Measurements from ENCODE around the gene DCTN2.
"Not testable (repeated sequence)": the region's sequence is repeated elsewhere in the genome, so short reads cannot be mapped to it uniquely, and the experiment has no call there.

Gene DCTN2

DNA sequence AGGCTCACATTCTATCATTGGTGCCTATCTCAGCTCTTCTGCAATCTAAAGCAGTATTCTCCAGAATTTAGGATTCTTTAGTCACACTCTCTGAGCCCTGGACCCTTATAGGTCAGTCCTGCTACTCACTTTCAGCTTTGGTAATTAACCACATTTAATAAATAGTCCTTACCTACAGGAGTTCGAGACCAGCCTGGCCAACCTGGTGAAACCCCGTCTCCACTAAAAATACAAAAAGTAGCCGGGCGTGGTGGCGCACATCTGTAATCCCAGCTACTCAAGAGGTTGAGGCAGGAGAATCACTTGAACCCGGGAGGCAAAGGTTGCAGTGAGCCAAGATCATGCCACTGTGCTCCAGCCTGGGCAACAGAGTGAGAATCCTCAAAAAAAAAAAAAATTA is 33.3 kb downstream of the DCTN2 start:
- DNase-seq: not testable (repeated sequence)

DNA sequence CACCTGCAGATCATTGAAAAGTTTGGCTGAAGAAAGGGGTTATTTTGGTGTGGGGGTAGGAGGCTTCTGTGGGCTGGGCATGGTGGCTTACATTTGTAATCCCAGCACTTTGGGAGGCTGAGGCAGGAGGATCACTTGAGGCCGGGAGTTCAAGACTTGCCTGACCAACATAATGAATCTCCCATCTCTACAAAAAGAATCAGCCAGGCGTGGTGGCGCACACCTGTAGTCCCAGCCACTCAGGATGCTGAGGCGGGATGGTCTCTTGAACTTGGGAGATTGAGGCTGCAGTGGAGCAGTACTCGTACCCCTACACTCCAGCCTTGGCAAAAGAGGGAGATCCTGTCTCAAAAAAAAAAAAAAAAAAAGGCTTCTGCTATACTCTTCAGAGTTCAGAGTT is 33.7 kb downstream of the DCTN2 start:
- DNase-seq: no peak

GRCh38 chr12:57512665-57513064 is 34.3 kb downstream of the DCTN2 start:
- no peak for DNase-seq

DNA sequence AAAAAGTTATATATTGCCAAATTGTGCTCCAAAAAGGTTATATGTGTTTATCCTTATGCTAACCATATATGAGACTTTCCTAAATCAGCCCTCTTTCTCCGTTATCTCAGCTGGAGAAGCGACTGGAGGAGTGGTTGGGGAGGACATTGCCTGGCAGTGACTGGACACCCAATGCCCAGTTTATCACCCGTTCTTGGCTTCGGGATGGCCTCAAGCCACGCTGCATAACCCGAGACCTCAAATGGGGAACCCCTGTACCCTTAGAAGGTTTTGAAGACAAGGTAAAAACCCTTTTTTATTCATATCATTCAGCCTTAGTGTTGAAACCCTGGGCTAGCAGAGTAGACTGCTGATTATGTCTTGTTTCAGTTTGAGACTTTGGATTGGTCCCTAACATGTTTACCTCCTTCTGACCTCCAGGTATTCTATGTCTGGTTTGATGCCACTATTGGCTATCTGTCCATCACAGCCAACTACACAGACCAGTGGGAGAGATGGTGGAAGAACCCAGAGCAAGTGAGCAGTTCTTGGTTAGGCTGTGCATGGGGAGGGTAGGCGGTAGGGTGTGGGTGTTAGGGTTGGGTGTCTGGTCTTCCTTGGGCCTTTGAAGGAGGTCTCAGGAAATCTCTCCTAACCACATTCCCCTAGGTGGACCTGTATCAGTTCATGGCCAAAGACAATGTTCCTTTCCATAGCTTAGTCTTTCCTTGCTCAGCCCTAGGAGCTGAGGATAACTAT is 35.2 kb downstream of the DCTN2 start:
- no peak for DNase-seq

DNA sequence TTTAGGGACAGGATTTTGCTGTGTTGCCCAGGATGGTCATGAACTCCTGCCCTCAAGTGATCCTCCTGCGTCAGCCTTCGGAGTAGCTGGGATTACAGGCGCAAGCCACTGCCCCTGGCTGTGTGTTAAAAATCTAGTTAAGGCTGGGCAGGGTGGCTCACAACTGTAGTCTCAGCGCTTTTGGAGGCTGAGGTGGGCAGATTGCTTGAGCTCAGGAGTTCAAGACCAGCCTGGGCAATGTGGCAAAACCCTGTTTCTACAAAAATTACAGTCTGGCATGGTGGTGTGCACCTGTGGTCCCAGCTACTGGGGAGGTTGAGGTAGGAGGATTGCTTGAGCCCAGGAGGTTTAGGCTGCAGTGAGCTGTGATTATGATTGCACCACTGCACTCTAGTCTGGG is 35.8 kb downstream of the DCTN2 start:
- no peak for DNase-seq

DNA sequence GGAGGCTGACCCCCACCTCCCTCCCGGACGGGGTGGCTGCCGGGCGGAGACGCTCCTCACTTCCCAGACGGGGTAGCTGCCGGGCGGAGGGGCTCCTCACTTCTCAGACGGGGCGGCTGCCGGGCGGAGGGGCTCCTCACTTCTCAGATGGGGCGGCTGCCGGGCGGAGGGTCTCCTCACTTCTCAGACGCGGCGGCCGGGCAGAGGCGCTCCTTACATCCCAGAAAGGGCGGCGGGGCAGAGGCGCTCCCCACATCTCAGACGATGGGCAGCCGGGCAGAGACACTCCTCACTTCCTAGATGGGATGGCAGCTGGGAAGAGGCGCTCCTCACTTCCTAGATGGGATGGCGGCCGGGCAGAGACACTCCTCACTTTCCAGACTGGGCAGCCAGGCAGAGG is 39.2 kb downstream of the DCTN2 start:
- not testable (repeated sequence) for DNase-seq

- not testable (repeated sequence) for DNase-seq
Measured at GRCh38 chr12:57506541-57506940, 40.5 kb downstream of the DCTN2 start.

- DNase-seq: not testable (repeated sequence)
Measured at GRCh38 chr12:57502311-57502969, 44.6 kb downstream of the DCTN2 start.

- no peak for DNase-seq
Measured at GRCh38 chr12:57500213-57500612, 46.8 kb downstream of the DCTN2 start.

DNA sequence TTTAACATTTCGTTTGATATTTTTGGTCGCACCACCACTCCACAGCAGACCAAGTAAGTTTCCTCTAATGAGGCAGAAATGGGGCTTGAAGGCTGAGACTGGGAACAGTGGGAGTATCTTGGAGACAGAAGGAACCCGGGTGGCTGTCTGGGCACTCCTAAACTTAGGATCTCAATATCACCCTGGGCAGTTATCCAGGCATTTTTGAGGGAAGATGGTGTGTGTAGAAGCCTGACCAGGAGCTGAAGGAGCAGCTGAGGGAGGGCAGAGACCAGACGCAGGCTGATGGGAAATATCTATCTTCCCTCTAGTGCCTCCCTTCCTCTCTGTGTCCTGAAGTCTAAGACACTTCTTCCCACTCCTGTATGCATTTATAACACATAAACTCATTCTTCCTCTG is 48.4 kb downstream of the DCTN2 start:
- DNase-seq: no peak

DNA sequence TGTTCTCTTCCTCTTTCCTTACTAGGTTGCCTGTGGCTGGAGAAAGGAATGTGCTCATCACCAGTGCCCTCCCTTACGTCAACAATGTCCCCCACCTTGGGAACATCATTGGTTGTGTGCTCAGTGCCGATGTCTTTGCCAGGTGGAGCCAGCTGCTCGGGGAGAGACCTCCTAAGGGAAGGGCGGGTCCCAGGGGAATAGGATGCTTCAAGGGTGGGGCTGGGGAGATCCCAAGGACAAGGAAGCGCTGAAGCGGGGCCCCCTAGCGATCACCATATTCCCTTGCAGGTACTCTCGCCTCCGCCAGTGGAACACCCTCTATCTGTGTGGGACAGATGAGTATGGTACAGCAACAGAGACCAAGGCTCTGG is 48.9 kb downstream of the DCTN2 start:
- DNase-seq: no peak

- DNase-seq: no peak
Measured at GRCh38 chr12:57497223-57498131, 49.5 kb downstream of the DCTN2 start.

DNA sequence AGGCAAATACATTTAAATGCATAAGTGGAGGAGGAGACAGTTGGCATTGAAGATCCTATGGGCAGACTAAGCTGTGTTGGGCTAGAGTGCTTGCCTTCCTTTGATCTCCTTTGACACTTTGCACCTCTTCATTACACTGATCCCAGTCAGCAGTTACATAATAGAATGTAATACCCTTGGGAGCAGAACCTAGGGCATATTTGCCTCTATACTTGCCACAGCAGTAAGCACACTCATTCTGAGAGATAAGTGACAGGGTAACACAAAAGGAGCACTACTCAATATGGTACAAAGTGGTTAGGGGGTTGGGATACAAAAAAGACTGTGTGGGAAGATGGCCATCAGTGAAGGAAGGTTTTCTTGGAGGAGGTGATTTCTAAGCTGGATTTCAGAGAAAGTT is 50.2 kb downstream of the DCTN2 start:
- no peak for DNase-seq

GRCh38 chr12:57495051-57495701 is 51.8 kb downstream of the DCTN2 start:
- DNase-seq: not testable (repeated sequence)

GRCh38 chr12:57491393-57492280 is 55.4 kb downstream of the DCTN2 start:
- DNase-seq: no peak

- no peak for DNase-seq
Measured at GRCh38 chr12:57490126-57490525, 56.9 kb downstream of the DCTN2 start.

DNA sequence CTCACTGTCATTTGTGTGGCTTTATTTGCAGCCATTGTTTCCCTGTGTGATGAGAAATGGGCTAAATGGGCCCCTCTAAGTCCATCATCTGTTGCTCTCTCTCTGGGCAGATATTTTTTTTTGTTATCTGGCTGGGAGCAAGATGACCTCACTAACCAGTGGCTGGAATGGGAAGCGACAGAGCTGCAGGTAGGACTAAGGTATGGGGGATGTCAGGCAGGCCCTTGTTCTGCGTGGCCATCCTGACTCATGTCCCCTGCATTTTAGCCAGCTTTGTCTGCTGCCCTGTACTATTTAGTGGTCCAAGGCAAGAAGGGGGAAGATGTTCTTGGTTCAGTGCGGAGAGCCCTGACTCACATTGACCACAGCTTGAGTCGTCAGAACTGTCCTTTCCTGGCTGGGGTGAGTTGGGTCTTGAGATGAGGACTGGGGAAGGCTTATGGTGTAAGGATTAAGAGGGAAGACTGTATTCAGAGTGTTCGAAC is 57.8 kb downstream of the DCTN2 start:
- DNase-seq: no peak

GRCh38 chr12:57488402-57489156 is 58.4 kb downstream of the DCTN2 start:
- no peak for DNase-seq

- peak; percentile 91 to 92 for DNase-seq
Measured at GRCh38 chr12:57487597-57488401, 59.2 kb downstream of the DCTN2 start, which contains the start of gene MARS1. TSS of gene MARS1 (plus strand) at chr12:57488068. CDS start at chr12:57488091, 23 bp downstream.

- DNase-seq: no peak
Measured at GRCh38 chr12:57487055-57487596, 59.9 kb downstream of the DCTN2 start.
